Epithelial cell of proximal tubule (primary cell): ENCODE measurements around the gene SLC6A16. TPM values are rescaled to one million over a fixed set of nuclear protein-coding genes. Genes with fewer than 3 reads are reported as not detected.

Experiments used
- DNase-seq: peaks from one replicate; pipeline ENCODE4 v3.0.0-alpha.2; 2011; ENCODE audit warnings: low read depth
- H3K4me3 ChIP-seq: 2 replicates; pipeline ENCODE4 v1.5.1; 2011; ENCODE audit warnings: low read depth, mild to moderate bottlenecking, low read length
- total RNA-seq: library from RNA; depleted of rRNA; stranded (reverse); fragments of >200 nt; gene quantifications from 2 replicates; pipeline ENCODE4 v1.2.3, GENCODE V29; 2015
- TF ChIP-seq, protein P1 (sequence below): conservative IDR thresholded peaks from 2 replicates; pipeline ENCODE4 v1.5.1; 2012; ENCODE audit warnings: low read depth, mild to moderate bottlenecking, low read length

SLC6A16 gene
- total RNA-seq, 1 donor from 2014 or later: 0.29 TPM

DNA sequence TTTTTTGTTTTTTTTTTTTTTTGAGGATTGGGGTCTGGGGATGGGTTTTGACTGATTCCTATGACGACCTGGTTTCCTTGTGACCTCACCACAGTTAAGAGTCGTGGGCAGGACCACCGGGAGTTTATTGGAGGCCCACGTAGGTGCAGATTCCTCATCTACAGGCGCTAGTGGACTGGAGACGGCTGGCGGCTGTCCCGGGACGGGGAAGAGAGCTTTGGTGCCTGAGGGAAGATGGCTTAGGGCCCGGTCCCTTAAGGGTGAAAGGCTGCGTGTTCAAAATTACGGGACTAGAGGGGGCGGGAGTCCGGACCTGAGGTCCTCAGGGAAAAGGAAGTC, 37.9 kb upstream of the SLC6A16 start:
- DNase-seq: no peak
- TF ChIP-seq, protein P1, sequence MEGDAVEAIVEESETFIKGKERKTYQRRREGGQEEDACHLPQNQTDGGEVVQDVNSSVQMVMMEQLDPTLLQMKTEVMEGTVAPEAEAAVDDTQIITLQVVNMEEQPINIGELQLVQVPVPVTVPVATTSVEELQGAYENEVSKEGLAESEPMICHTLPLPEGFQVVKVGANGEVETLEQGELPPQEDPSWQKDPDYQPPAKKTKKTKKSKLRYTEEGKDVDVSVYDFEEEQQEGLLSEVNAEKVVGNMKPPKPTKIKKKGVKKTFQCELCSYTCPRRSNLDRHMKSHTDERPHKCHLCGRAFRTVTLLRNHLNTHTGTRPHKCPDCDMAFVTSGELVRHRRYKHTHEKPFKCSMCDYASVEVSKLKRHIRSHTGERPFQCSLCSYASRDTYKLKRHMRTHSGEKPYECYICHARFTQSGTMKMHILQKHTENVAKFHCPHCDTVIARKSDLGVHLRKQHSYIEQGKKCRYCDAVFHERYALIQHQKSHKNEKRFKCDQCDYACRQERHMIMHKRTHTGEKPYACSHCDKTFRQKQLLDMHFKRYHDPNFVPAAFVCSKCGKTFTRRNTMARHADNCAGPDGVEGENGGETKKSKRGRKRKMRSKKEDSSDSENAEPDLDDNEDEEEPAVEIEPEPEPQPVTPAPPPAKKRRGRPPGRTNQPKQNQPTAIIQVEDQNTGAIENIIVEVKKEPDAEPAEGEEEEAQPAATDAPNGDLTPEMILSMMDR: no peak

DNA sequence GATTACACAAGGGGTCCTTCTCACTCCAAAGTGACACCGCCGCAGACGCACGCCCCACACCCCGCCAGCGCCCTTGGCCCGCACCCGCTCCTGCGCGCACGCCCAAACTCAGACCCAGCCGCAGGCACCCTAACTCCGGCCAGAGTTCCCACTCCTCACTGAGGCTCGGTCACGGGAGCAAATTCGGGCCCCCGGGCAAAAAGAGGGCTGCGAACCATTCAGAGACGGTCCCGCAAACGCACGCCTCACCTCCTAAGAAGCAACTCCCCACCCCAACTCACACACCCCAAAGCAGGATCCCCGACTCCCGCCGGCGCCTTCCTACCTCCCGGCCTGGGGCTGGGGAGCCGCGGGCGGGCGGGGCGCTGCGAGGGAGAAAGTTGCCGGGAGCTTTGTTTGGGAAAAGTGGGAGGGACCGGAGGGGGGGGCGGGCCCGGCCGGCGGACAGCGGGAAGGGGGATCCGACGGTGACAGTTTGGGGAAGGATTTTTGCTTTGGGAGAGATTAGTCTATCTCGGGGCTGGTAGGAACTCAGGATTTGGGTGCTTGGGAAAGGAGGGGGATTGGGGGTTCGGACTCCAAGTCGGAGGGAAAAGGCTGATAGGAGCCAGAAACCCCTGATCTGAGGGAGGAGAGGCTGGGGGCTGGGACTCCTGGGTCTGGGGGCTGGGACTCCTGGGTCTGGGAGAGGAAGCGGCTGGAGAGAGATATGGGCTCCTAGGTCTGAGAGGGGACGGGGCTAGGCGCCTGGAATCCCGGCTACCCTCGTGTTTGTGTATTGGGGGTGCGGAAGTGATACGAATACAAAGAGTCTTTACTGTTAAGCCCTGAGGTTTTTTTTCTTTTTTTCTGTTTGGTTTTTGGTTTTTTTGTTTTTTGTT, 37.3 kb upstream of the SLC6A16 start, which contains the start of gene TEAD2:
TEAD2 (minus strand) TSS at position 369 of the 881 bp plus-strand sequence. CDS start 2,341 bp downstream, outside the sequence.
- peak within 1 kb of the TSS; percentile 76 for H3K4me3 ChIP-seq
- no peak for DNase-seq
- TF ChIP-seq, protein P1: no peak

More for the DNA sequence above, 37.9 kb upstream of the SLC6A16 start:
- H3K4me3 ChIP-seq: peak overlapping the region; percentile 76

DNA sequence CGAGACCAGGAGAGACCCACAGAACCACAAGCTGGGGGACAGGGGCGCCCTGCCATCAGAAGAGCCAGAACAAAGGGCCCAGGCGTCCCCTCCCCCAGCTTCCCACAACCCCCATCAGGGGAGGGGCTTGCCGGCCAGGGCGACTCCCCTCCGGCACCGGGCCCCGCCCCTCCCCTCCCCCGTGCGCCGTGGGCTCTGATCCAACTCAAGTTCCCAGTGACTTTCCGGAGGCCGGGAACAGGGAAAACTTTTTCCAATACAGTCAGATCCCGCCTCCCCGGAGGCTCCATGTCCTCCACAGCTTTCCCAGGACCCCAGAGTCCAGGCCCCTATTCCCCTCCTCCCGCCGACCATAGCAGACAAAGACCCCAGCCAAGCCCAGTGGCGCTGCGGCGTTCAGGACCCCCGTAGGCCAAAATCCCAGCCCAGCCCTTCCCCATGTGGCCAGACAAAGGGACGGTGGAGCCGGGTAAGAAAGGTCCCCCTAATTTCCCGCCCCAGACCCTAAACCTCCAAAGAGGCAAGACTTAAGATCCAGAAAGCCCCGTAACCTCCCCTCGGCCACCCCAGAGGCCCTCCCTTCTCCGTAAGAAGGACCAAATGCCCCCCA, 36.6 kb upstream of the SLC6A16 start:
- DNase-seq: no peak
- TF ChIP-seq, protein P1: no peak

DNA sequence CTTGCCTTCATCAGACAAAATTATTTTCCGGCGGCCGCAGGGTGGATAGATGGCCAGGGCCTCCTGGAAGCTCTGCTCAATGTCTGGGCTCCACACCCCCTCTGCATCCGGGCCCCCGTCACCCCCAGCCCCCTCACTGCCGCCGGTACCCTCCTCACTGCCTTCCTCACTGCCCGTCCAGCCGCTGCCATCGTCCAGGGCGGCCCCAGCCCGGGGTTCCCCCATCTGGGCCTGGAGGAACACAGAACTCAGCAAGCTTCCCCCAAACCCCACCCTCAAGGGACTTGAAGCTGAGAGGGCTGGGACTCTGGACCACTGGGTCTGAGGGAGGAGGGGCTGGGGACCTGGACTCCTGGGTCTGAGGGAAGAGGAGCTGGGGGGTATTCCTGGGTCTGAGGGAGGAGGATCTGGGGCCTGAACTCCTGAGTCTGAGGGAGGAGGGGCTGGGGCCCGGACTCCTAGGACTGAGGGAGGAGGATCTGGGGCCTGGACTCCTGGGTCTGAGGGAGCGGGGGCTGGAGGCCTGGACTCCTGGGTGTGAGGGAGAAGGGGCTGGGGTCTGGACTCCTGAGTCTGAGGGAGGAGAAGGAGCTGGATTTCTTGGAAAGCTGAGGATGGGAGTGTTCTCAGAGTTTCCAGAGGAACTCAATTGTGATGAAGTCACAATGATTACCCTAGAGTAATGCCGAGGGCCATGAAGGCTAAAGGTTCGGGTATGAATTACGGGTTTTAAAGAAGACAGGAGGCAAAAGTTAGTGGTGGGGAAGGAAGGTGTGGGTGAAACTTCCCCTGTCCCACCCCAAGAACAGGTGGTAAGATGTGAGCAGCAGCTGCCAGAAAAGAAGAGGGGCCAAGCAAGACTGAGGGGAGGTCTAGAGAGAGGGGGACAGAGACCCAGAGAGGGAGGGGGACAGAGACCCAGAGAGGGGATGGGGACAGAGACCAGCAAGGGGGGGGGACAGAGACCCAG, 35.1 kb upstream of the SLC6A16 start:
- no peak for DNase-seq
- no peak overlapping the region for H3K4me3 ChIP-seq
- TF ChIP-seq, protein P1: no peak

More for the DNA sequence above, 36.6 kb upstream of the SLC6A16 start:
- H3K4me3 ChIP-seq: peak overlapping the region; percentile 76

DNA sequence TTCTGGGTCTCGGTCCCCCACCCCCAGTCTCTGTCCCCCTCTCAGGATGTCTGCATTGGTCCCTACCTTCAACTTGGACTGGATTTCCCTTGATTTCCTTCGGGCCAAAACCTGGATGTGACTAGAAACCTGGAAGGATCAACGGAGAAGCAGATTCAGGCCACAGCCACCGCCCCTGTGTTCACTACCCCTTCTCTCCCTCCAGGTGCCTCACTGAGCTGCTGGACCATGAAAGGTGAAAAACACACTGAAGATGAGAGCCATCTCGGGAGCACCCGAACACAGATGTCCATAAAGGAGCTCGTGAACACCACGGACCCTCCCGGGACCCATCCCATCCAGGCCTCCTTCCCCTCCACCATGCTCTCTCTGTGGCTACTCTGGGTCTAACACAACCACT, 32.2 kb upstream of the SLC6A16 start:
- DNase-seq: no peak
- TF ChIP-seq, protein P1: no peak
- no peak overlapping the region for H3K4me3 ChIP-seq

DNA sequence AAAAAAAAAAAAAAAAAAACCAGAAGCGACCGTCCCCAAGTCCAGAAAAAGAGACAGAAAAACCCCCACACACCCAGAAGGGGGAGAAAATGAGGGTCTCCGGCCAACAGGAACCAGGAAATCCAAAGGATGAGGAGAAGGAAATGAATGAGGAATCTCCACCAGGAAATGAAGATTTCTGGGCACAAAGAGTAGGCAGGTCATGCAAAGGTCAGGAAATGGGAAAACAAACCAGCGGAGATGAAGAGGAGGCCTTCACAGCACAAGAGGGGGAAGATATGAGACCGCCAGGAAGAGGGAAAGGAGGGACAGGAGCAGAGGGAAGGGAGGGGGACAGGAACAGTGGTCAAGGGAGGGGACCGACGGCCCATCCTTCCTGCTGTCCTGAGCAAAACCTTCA, 31.4 kb upstream of the SLC6A16 start:
- H3K4me3 ChIP-seq: no peak overlapping the region

More for the DNA sequence above, 31.4 kb upstream of the SLC6A16 start:
- DNase-seq: no peak
- TF ChIP-seq, protein P1: no peak
